ENCODE results near the gene ILF3.
A peak's percentile ranks its signal among the peaks of the same experiment; 100 is the strongest.

The ILF3 gene

GRCh38 chr19:10653732-10654609 is at the start of gene ILF3:
ILF3 (plus strand) TSS chr19:10654346; CDS start chr19:10670606, 16,260 bp downstream.
- peak; percentile 99 to 100 for DNase-seq

GRCh38 chr19:10604460-10604980 is 49.6 kb upstream of the ILF3 start:
- peak; percentile 16 to 19 for DNase-seq

- DNase-seq = no peak
These were observed 42.2 kb upstream of the ILF3 start for GRCh38 chr19:10611907-10612306.

- DNase-seq = no peak
These were observed 41.5 kb upstream of the ILF3 start for GRCh38 chr19:10612499-10613119.

GRCh38 chr19:10615429-10616023 is 38.6 kb upstream of the ILF3 start:
- DNase-seq = no peak

GRCh38 chr19:10617409-10618121 is 36.6 kb upstream of the ILF3 start:
- no peak for DNase-seq

GRCh38 chr19:10618846-10619245 is 35.3 kb upstream of the ILF3 start:
- DNase-seq = no peak

GRCh38 chr19:10620786-10621185 is 33.4 kb upstream of the ILF3 start:
- no peak for DNase-seq

GRCh38 chr19:10621966-10622365 is 32.2 kb upstream of the ILF3 start:
- DNase-seq = no peak

- no peak for DNase-seq
These were observed 29.6 kb upstream of the ILF3 start for GRCh38 chr19:10624585-10624984.

- no peak for DNase-seq
These were observed 29.0 kb upstream of the ILF3 start, which contains the start of gene SLC44A2 for GRCh38 chr19:10625003-10625761. SLC44A2 (plus strand) TSS chr19:10625553; CDS start chr19:10625634, 81 bp downstream.

GRCh38 chr19:10625762-10626138 is 28.4 kb upstream of the ILF3 start:
- no peak for DNase-seq

- no peak for DNase-seq
These were observed 22.3 kb upstream of the ILF3 start for GRCh38 chr19:10631874-10632273.

GRCh38 chr19:10634430-10634829 is 19.7 kb upstream of the ILF3 start:
- DNase-seq = no peak

- DNase-seq = no peak
These were observed 19.2 kb upstream of the ILF3 start for GRCh38 chr19:10634963-10635362.

- no peak for DNase-seq
These were observed 17.7 kb upstream of the ILF3 start for GRCh38 chr19:10636304-10636972.

GRCh38 chr19:10637894-10638293 is 16.3 kb upstream of the ILF3 start:
- DNase-seq = no peak

- DNase-seq = peak; percentile 69
These were observed 14.3 kb upstream of the ILF3 start for GRCh38 chr19:10639836-10640235.

- no peak for DNase-seq
These were observed 13.8 kb upstream of the ILF3 start for GRCh38 chr19:10640361-10640760.

- no peak for DNase-seq
These were observed 12.9 kb upstream of the ILF3 start for GRCh38 chr19:10641248-10641647.

GRCh38 chr19:10642473-10643171 is 11.5 kb upstream of the ILF3 start:
- no peak for DNase-seq

Data from AML-193 (cell line).